Dermis microvascular lymphatic vessel endothelial cell (primary cell): Measurements from ENCODE around the gene PLA2G2C. TPM values are rescaled to one million over a fixed set of nuclear protein-coding genes. Genes with fewer than 3 reads are reported as not detected.

Experiments used
- DNase-seq, 2 donors: peaks; one replicate each; pipeline versions ENCODE4 v3.0.0 to v3.0.0-alpha.2; 2010; ENCODE audit warnings: low read depth in 2 of 2
- total RNA-seq: library from RNA; depleted of rRNA; stranded (reverse); fragments of >200 nt; gene quantifications from 2 replicates; pipeline ENCODE4 v1.2.1, GENCODE V29; 2014

PLA2G2C gene
- total RNA-seq, 1 donor from 2014 or later = not detected

DNA sequence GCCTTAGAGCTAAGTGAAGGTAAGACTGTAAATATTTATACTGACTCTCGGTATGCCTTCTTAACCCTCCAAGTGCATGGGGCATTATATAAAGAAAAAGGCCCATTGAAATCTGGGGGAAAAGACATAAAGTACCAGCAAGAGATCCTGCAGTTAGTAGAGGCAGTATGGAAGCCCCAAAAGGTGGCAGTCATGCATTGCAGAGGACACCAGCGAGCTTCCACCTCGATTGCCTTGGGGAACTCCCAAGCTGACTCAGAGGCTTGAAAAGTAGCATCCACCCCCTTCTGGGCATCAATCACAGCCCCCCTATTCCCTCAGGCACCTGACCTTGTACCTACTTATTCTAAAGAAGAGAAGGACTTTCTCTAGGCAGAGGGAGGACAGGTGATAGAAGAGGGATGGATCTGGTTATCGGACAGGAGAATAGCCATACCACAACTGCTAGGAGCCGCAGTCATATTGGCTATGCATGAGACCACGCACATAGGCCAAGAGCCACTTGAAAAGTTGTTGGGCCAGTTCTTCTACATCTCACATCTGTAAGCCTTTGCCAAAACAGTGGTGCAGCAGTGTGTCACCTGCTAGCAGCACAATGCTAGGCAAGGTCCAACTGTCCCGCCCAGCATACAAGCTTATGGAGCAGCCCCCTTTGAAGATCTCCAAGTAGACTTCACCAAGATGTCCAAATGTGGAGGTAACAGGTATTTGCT lies 27.8 kb downstream of the PLA2G2C start:
- DNase-seq = no peak

DNA sequence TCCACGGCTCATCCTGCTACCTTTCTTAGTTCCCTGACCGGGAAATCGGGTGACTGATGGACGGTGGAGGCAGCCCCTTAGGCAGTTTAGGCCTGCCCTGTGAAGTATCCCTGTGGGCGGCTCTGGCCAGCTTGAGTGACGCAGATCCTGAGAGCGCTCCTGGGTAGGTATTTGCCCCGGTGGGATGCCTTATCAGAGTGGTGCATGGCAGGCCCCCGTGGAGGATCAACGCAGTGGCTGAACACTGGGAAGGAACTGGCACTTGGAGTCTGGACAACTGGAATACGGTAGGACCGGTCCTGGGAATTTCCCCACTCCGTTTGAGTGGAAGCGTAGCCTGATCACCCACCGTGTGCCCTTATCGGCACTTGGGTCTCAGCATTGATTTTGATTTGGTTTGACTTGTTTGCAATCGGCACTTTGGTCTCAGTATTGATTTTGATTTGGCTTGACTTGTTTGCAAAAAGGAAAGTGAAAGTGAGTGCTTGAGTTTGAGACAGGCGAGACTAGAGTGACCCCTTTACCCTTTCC lies 32.0 kb downstream of the PLA2G2C start:
- DNase-seq = no peak

DNA sequence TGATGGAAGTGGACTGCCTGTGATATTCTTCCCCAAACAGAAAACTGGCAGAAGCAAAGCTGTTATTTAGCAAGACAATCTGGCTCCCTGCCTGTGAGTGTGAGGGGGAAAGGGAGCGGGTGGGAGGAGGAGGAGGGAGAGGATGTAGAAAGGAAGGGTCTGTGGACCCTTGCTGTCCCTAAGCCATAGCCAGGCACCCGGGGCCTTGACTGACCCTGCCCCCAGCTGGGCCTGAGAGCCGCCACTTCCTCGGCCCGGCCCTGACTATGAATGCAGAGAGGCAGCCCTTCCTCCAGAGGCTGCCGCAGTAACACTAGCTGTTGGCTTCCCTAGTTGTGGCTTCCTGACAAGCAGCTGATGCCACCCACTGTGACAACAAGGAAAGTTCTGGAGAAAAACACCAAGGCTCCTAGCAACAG lies 33.3 kb downstream of the PLA2G2C start:
- no peak for DNase-seq

DNA sequence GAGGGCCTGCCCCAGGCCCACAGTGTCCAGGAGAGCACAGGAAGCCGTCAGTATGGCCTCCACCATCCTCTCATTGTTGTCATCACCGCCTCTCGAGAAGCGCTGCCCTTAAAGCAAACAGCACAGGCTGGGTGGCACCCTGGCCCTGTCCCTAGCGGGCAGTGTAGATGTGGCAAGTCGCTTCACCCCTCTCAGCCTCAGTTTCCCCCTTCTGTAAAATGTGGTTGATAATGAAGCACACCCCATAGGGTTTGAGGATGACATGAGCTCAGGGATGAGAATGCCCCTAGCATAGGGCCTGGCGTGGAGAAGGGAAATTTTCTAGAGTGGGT lies 33.8 kb downstream of the PLA2G2C start:
- DNase-seq = no peak

DNA sequence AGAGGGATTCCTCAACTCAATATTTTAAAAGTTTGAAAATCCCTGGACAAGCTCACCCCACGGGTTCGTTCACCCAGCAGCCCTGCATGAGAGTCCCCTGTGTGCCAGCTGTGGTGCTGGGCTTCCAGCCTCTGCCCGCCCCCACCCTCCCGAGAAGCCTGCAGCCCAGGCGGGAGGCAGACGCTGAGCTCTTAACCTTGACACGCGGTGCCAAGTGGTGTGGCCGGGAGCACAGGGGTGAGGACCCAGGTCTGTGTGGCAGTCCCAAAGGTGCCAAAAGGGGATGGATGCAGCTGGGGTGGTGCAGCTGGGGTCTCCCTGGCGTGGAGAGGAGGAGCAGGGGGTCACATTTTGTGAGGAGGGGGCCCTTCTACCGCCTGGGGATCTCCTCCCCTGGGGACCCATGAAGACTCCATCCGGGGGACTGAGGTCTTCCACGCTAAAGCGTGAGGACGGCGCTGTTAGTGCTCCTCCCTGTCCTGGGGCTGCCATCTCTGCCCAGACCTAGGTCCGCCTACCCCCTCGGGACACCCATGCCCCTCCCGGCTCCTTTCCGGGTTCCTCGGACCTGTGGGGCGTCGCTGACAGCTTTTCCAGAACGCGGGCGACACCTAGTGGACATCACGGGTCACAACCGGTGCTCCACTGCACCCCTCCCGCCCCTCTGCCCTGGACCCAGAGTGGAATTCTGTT lies 34.3 kb downstream of the PLA2G2C start:
- DNase-seq = peak; percentile 25 to 52

DNA sequence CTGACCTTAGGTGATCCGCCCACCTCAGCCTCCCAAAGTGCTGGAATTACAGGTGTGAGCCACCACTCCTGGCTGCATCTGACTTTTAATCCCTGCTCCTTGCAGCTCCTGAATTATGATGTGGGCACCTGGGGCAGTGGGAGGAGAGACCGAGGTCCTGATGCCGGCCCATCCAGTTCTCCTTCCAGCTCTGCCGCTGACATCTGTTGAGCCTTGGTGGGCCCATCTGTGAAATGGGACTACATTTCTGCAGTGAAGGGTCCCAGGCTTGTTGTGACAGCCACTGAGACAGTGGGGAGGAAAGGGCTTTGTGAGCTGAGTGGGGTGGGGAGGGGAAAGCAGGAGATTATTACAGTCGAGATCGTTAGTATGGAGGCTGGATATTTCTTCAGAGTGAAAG lies 35.3 kb downstream of the PLA2G2C start:
- DNase-seq = no peak

DNA sequence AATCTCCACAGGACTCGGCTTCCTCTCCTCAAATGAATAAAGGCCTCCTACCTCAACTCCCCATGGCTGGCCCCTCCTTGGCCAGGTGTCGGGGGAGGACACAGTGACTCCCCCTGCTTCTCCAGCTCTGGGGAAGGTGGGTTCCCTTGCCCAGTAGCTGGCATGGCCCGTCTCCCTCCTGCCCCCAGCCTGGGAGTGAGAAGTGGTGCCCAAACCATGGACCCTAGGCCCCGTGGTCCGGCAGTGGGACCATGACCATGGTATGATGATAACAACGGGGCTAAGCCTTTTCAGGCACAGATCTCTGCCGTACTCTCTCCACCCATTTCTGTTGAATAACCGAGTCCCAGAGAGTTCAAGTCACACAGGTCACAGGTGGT lies 36.0 kb downstream of the PLA2G2C start:
- DNase-seq = no peak

DNA sequence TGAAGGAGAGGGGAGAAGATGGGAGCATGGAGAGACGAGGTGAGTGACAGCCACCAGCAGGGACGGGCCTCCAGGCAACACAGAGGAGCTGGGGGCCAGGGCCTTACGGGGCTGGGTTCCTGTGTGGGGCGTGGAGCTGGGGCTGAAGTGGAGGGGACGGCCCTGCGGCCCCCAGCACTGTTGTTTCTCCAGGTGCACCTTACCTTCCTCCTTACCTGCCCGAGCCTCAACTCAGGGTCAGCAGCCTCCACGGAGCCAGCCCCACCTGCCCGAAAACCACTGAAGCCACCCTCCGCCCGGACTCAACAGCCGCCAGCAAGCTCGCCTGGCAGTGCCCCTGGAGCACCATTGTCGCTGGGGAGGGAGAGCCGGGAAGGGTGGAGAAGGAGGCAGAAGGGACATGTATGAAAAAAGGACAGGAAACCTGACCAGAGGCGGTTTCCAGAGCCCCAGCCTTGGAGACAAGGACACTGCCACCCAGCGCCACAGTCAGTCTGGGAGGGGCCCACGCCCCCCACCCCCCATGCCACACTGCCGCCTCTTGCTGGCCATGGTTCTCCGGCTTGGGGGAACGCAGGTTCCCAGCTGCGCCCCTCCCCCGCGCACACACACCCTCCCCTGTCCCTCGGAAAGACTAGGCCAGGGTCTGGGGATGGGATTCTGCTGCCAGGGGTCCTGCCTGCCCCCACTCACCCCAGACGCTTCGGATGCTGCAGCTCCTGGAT lies 36.6 kb downstream of the PLA2G2C start:
- DNase-seq = no peak

DNA sequence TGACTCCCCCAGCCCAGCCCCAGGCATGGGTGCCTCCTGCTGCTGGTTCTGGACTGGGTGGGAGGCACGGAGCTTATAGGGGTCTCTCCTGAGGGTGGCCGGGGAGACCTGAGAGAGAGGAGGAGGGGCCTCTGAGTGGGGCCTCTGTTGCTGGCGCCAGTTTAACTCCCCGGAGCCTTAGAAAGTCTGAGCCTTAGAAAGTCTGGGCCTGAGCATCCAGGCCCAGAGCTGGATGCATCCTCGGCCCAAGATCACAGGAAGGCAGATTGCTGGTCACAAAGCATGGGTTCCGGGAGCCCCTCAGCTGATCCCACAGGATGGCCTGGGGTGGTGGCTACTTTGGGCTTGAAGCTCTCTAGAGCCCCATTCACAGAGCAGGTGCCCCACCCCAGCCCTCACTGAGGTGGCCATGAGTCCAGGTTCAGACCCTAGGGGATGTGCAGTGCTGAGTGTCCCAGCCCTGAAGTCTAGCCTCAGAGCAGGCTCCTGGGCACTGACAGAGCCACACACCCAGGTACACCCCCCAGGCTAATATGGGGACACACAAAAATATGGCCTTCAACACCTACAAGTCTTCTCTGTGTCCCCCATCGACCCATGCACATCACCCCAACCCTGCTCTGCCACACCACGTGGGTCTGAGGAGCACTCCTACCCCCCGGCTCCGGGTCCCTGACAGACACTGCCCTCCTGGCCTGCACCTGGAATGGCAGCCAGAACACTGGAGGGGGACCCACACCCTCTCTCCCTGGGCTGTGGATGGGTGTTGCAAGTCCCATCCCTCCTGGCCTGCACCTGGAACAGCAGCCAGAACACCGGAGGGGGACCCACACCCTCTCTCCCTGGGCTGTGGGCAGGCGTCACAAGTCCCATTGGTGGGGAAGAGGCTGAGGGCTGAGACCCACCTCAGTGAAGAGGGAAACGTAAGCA lies 37.5 kb downstream of the PLA2G2C start:
- no peak for DNase-seq

DNA sequence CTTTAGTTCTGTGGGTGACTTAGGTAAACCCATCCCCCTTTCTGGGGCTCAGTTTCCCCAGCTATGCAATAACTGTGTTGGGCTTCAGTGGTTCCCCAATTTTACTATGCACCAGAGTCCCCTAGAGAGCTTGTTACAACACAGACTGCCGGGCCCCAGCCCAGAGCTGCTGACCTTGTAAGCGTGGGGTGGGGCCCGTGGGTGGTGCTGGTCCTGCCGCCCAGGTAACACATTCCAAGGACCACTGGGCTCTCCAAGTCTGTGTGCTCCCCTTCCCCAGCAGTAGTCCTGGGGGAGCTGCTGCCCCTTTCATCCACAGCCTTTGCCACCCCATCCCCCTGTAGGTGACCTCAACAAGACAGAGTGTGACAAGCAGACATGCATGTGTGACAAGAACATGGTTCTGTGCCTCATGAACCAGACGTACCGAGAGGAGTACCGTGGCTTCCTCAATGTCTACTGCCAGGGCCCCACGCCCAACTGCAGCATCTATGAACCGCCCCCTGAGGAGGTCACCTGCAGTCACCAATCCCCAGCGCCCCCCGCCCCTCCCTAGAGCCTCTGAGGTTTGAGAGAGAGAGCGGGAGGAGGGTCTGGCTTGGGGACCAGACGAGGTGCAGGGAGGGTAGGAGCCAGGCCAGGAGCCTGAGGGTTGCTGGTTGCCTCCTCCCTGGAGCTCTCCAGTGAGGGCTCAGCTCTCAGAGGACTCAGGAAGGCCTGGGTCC lies 38.3 kb downstream of the PLA2G2C start:
- no peak for DNase-seq

DNA sequence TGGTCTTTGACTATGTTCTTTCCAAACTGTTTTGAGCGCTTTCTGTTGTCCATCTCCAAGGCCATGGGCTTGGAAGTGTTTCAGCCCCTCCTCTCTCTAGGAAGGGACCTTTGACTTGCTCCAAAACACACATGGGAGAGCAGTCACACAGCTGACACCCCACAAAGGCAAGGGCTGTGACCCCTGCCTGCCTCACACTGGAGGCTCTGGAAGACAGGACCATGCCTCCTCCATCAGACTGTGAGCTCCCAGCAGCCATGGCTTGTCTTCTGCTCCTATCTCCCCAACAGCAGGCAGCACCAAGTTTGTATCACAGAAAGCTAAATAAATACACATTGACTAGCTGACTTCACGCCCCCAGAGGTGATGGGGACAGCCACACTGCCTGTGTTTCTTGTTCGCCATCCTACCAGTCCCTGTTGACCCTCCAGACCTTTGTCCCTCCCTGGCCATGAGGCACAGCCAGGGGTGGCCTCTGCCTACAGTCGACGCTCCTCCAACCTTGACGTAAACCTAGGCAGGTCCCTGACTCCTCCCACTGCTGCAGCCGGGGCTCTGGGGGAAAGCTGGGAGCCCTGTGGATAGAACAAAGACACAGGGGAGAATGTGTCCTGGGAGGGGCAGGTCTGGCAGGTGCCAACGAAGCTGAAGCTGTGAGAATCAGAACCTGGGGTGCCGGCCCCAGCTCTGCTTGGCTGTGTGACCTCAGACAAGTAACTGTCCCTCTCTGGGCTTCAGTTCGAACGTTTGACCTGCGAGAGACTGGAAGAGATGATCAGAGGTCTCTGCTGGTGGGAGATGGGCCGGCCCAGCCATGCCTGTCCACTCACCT lies 42.4 kb downstream of the PLA2G2C start:
- no peak for DNase-seq

DNA sequence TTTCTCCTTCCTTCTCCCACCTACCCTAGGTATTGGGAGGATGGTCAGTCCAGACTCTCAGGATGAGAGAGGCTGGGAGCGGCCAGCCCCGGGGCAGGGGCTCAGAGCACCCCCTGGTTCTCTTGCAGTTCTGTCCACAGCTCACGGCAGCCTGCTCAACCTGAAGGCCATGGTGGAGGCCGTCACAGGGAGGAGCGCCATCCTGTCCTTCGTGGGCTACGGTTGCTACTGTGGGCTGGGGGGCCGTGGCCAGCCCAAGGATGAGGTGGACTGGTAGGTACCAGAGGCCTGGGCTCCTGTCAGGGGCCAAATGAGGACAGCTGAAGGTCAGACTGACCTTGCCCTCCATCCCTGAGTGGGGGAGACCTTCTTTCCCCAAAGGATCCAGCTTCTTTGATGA lies 43.0 kb downstream of the PLA2G2C start:
- DNase-seq = no peak

DNA sequence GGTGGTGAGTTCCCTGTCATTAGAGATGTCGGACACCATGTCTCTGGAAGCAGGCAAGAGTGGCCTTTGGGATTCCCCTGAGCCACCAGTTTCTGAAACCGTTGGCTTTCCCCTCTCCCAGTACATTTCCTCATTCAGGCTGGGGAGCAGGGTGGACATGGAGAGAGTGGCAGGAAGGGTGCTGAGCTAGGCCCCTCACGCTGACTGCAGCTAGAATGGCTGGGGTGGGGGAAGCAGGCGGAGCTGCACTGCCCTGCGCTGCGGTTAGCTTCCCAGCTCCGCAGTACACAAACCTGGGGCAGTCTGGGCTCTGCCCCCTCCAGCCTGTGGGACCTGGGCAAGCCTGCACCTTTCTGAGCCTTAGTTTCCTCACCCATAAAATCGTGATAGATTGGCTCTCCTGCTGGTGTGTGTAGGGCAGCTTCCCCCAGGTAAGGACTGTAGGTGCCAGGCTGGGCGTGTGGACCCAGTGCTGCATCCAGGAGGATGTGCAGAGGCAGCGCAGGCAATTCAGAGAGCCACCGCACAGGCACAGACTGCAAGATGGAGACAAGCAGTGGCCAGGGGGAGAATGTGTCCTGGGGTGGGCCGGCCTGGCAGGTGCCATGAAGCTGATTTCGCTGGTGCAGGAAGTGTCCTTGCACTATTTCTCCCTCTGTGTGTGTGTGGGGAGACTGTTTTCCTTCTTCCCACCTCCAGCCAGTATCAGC lies 44.2 kb downstream of the PLA2G2C start:
- no peak for DNase-seq

DNA sequence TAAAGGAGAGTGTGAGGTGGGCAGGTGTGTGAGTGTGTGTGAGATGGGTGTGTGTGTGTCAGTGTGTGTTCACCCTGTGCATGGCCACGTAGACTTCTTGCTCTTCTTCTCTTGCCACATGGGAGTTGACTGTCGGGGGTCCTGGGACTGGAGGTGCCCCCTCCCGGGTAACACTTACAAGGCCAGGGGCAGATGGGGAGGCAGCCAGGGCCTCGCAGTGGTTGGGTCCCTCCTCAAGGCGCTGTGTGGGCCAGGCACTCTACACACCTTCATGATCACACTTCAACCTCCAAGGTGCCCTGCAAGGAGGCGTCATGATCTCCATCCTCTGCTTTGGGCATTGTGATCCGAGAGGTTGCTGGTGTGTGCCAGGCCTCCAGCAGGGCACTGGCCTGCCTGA lies 44.9 kb downstream of the PLA2G2C start:
- no peak for DNase-seq

DNA sequence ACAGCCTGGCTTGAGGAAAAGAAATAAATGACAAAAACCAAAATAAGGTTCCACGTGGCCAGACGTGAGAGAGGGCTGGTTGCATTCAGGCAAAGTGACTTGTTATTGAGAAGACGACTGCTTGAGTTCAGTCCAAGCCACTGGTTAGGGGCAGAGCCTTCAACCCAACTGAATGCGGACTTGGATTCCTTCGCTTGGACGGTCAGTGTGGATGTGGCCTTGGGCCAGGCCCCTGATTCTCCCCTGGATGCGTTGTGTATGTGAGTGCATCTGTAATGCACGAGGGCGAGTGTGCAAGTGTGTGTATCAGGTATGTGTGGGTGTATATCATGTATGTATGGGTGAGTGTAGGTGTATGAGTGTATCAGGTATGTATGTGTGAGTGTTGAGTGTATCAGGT lies 45.3 kb downstream of the PLA2G2C start:
- DNase-seq = no peak

DNA sequence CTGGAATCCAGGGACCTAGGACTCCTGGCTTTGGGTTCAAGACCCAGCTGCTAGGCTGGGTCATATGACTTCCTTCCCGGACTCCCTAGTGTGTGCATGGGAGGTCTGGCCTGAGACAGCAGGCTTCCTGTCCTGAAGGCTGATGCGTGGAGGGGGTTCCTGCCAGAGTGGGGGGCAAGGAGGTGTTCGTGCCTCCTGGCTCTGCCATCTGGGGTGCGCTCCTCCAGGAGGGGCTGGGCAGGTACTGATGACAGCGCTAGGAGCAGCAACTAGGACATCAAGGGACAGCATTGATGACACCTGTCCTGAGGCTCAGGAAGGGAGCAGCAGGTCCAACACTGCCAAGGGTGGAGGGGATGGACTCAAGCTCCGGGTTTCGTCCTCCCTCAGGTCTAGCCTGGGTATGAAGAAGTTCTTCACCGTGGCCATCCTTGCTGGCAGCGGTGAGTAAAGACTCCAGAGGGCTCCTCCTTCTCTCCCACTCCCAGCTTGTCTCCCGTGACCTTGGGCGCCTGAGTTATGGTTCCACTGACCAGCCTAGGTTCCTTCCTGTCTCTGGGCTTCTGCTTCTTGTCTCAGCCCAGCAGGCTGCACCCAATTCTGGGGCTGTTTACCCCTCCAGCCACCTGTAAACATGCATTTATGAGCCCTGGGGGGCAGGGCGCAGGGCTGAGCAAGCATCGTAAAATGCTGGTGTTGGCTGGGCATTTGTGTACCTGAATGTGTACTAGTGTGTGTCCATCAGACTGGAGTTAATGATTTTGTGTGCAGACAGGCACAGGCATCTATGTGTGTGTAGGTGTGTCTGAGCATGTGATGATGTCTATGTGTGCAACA lies 46.3 kb downstream of the PLA2G2C start:
- DNase-seq = no peak

DNA sequence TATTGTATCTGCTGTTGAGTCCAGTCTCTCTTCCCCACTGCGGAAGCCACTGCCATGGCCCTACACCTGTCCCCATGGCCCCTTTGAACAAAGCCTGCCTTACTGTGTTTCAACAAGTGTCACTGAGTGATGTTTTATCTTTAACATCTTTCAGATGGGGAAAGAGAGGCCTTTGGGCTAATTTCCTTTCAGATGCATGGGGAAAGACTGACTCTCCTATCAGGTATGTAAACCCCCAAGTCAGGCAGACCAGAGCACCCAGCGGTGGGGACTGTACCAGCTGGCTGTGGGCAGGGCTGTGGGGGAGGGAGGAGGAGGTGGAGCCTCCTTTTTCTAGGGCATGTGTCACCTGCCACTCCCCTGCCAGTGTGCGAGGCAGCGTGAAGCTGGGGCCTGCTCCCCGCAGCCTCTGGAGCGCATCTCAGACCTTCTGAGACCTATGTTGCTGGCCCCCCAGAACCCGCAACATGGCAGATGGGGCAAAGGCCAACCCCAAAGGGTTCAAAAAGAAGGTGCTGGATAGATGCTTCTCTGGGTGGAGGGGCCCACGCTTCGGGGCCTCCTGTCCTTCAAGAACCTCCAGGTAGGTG lies 47.3 kb downstream of the PLA2G2C start, which contains the start of gene PLA2G2F:
PLA2G2F (plus strand) TSS at position 363 of the 590 bp plus-strand sequence; CDS start at position 468, 105 bp downstream.
- no peak for DNase-seq

DNA sequence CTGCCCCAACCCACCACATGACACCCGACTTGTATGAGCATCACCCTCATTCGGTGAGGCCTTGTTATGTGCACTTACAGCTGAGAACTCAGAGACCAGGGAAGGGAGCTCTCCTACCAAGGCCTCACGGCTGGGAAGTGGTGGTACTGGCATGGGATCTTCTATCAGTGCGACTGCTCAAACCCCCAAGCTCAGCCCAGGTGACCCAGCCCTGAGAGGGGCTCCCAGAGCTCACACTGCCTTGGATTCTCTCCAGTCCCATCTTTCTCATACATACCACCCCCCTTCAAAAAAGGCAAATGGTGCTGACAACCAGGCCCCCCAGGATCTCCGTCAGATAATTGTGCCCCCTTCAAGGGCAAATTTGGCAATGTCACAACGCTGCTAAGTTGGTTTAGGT lies 48.0 kb downstream of the PLA2G2C start:
- no peak for DNase-seq
